ENCODE results near the gene NSMCE1. TPM values are rescaled to one million over a fixed set of nuclear protein-coding genes. Genes with fewer than 3 reads are reported as not detected.
"Not testable (repeated sequence)": the region's sequence is repeated elsewhere in the genome, so short reads cannot be mapped to it uniquely, and the experiment has no call there.

NSMCE1 gene
- total and polyA plus RNA-seq, 2 of the 8 experiments (the other 6 are each of a cell fraction or from before 2014, with no cell fraction given) = 8.1 to 16.6 TPM

DNA sequence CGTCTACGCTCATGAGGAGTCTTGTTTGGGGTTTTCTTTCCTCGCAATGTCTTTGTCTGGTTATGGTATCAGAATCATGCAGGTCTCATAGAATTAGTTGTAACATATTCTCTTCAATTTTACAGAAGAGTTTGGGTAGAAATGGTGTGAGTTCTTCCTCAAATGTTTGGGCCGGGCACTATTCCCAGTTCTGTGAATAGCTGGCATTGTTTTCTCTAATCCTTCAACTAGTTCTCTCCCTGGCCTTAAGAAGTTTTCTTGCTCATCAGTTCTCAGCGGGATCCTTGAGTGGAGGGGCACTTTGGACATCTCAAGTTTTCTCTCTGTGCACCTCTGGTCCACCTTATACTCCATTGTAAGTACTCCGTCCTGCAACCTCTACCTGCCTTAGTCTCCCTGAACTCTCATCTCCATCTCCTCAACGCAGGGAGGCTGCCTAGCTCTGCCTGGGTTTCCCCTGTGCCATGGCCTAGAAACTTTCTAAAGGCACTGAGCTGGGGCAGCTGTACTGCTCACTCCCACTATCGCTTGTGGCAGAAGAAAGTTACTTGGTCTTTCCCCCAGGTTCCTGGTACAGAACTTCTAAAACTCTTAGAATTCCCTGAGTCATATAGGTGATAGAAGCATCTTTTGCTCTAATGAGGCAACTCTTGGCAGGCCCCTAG, 16.9 kb downstream of the NSMCE1 start (continued):
- TF ChIP-seq, protein P1, sequence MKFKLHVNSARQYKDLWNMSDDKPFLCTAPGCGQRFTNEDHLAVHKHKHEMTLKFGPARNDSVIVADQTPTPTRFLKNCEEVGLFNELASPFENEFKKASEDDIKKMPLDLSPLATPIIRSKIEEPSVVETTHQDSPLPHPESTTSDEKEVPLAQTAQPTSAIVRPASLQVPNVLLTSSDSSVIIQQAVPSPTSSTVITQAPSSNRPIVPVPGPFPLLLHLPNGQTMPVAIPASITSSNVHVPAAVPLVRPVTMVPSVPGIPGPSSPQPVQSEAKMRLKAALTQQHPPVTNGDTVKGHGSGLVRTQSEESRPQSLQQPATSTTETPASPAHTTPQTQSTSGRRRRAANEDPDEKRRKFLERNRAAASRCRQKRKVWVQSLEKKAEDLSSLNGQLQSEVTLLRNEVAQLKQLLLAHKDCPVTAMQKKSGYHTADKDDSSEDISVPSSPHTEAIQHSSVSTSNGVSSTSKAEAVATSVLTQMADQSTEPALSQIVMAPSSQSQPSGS (IDR thresholded peaks at IDR 0.05; ENCODE audit: low read length) = no peak
- TF ChIP-seq HDAC6 (IDR thresholded peaks at IDR 0.05; ENCODE audit: low read depth, low read length) (no peak), POU5F1 (IDR thresholded peaks at IDR 0.05; ENCODE audit: low read depth, low read length) (no peak), GABPA (IDR thresholded peaks at IDR 0.05; ENCODE audit: borderline replicate concordance, insufficient read depth, low read length) (no peak)

DNA sequence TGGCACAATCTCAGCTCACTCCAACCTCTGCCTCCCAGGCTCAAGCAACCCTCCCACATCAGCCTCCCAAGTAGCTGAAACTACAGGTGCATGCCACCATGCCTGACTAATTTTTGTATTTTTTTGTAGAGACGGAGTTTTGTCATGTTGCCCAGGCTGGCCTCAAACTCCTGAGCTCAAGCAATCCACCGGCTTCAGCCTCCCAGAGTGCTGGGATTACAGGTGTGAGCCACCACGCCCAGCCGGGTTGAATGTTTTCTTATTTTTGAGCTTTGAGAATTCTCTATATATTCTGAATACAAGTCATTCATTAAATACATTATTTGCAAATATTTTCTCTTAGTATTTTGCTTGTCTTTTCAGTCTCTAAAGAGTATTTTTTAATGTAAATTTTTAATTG, 19.7 kb downstream of the NSMCE1 start:
- H3K4me3 ChIP-seq (ENCODE audit: extremely low read depth in 1 of 4, insufficient read depth in 2 of 4, low read depth in 3 of 4, low read length in 4 of 4); H3K56ac ChIP-seq (replicated peaks; ENCODE audit: insufficient read length, low read depth, low read length); POLR2A ChIA-PET (ENCODE audit: partially characterized antibody); H2BK12ac ChIP-seq (ENCODE audit: low read depth, low read length); H4K5ac ChIP-seq (ENCODE audit: insufficient read length, low read depth, low read length); H2BK5ac ChIP-seq (ENCODE audit: low read depth, low read length); H2AFZ ChIP-seq (ENCODE audit: low read length); H3K4me1 ChIP-seq (replicated peaks in 1 of 4; ENCODE audit: control insufficient read depth in 3 of 4, insufficient read depth in 4 of 4, low read length in 3 of 4); H4K91ac ChIP-seq (replicated peaks; ENCODE audit: insufficient read length, low read length); H2AK5ac ChIP-seq (ENCODE audit: low read depth, low read length); H3K79me2 ChIP-seq (ENCODE audit: control insufficient read depth in 1 of 2, insufficient read depth in 2 of 2, low read length in 2 of 2); H3K9ac ChIP-seq (replicated peaks in 1 of 4; ENCODE audit: extremely low read depth in 1 of 4, low read depth in 3 of 4, low read length in 3 of 4); H3K27ac ChIP-seq (ENCODE audit: low read depth, low read length); H3K9me3 ChIP-seq (ENCODE audit: insufficient read depth in 2 of 2, low read depth in 1 of 2, low read length in 1 of 2); H4K8ac ChIP-seq (ENCODE audit: extremely low read depth, insufficient read depth, low read length); H2BK120ac ChIP-seq (replicated peaks; ENCODE audit: low read depth, low read length); H2BK15ac ChIP-seq (ENCODE audit: low read length); H3K4me2 ChIP-seq (ENCODE audit: insufficient read depth in 1 of 2, low read depth in 2 of 2, low read length in 2 of 2); H3K23ac ChIP-seq (ENCODE audit: insufficient read length); H4K20me1 ChIP-seq (replicated peaks in 1 of 2; ENCODE audit: control insufficient read depth in 1 of 2, insufficient read depth in 2 of 2, low read length in 2 of 2); H2BK20ac ChIP-seq (ENCODE audit: low read length); H3K4ac ChIP-seq (replicated peaks; ENCODE audit: insufficient read length, low read depth, low read length); H3K79me1 ChIP-seq (ENCODE audit: low read depth, low read length); H3K18ac ChIP-seq (ENCODE audit: extremely low read depth, low read length); H3K27me3 ChIP-seq (replicated peaks in 1 of 4; ENCODE audit: control insufficient read depth in 3 of 4, extremely low read depth in 1 of 4, insufficient read depth in 3 of 4, low read length in 3 of 4); H3K36me3 ChIP-seq (ENCODE audit: control insufficient read depth in 2 of 4, insufficient read depth in 4 of 4, low read length in 3 of 4); FAIRE-seq; DNase-seq (ENCODE audit: low read depth in 1 of 2, low spot score in 2 of 2); H3K14ac ChIP-seq (ENCODE audit: insufficient read length); H3K23me2 ChIP-seq (ENCODE audit: low read depth, low read length): not testable (repeated sequence)
- CTCF ChIA-PET (ENCODE audit: partially characterized antibody) = interaction anchor here (1.1 to 3.2 kb wide), 2 partner anchors 14 to 62 kb away, joined by 4 to 15 read pairs; no protein-coding TSS in a partner anchor
- WGBS, 2 experiments (ENCODE audit: extremely low coverage in 1 of 2, insufficient coverage in 1 of 2, insufficient read length in 1 of 2, insufficient replicate concordance in 2 of 2, low coverage in 1 of 2, low lambda C conversion rate in 2 of 2, missing lambda C conversion rate in 1 of 2) = 97% methylated on average over 4 of the region's 4 CpGs; no CpG with 5 or more reads in 1 of the 2 experiments

Measured in H1 (cell line).